Stomach (tissue), 19 donors: ENCODE measurements around the gene ABCD2. TPM values are rescaled to one million over a fixed set of nuclear protein-coding genes. Genes with fewer than 3 reads are reported as not detected.

Source experiments
- DNase-seq, 2 donors: peaks; one replicate each; pipeline versions ENCODE4 v3.0.0 to v3.0.0-alpha.2; 2013 to 2019
- H3K27ac ChIP-seq, 5 donors: fragments of 200-600 bp in 4 of 5; sonication (generic) in 4 of 5; one replicate each; pipeline ENCODE4 v1.5.1; 2013 to 2019; ENCODE audit warnings: mild to moderate bottlenecking in 1 of 5, moderate library complexity in 1 of 5
- H3K27me3 ChIP-seq, 3 donors: fragments of 200-600 bp; sonication (generic); one replicate each; pipeline ENCODE4 v1.5.1; 2017 to 2019; ENCODE audit warnings: mixed run types in 1 of 3
- H3K36me3 ChIP-seq, 4 donors: fragments of 200-600 bp; sonication (generic); 1 replicate in 3 of 4; 2 replicates in 1 of 4; pipeline ENCODE4 v1.5.1; 2016 to 2019
- H3K4me1 ChIP-seq, 4 donors: fragments of 200-600 bp; sonication (generic); one replicate each; pipeline ENCODE4 v1.5.1; 2016 to 2019
- H3K4me3 ChIP-seq, 4 donors: fragments of 200-600 bp; sonication (generic) in 3 of 4; one replicate each; pipeline ENCODE4 v1.5.1; 2016 to 2019; ENCODE audit warnings: mild to moderate bottlenecking in 1 of 4
- H3K9me3 ChIP-seq, 4 donors: fragments of 200-600 bp; sonication (generic); one replicate each; pipeline ENCODE4 v1.5.1; 2016 to 2019
- EP300 ChIP-seq: sonication (generic); formaldehyde crosslinking; IDR thresholded peaks from one replicate; pipeline ENCODE4 v1.6.1; 2017; ENCODE audit warnings: antibody characterized with exemption
- POLR2A ChIP-seq, 4 donors: fragments of 450-650 bp; IDR thresholded peaks; one replicate each; pipeline ENCODE4 v1.6.1; 2016; ENCODE audit warnings: antibody characterized with exemption in 4 of 4, control low read depth in 2 of 4, mild to moderate bottlenecking in 1 of 4, moderate library complexity in 1 of 4
- POLR2AphosphoS5 ChIP-seq, 3 donors: sonication (generic); formaldehyde crosslinking; IDR thresholded peaks; one replicate each; pipeline ENCODE4 v1.6.1; 2016; ENCODE audit warnings: antibody characterized with exemption in 3 of 3
- WGBS, 5 donors: extraction: QIAGEN DNeasy Blood & Tissue Kit in 3 of 5; methylation state at CpG; one replicate each; pipeline versions ENCODE4 v1.1.5 to v1.1.7; 2013 to 2018; 5-methylcytosine and 5-hydroxymethylcytosine counted together
- intact Hi-C: fragments of 100-400 bp; cut with DNase I; formaldehyde crosslinking; loops from one replicate; pipeline ENCODE4 v1.15.1; 2023; ENCODE audit warnings: low total_unique reads
- long read RNA-seq, 10 donors: transcript quantifications; one replicate each; lab custom pipeline, GENCODE V29; 2026
- polyA plus RNA-seq, 3 donors: library from polyadenylated mRNA; stranded (reverse); fragments of 200-250 nt; gene quantifications; one replicate each; pipeline ENCODE4 v1.2.3, GENCODE V29; 2013
- total RNA-seq, 5 donors: library from RNA; depleted of rRNA; stranded (reverse); fragments of >200 nt; gene quantifications; one replicate each; pipeline versions ENCODE4 v1.1.0 to v1.2.3, GENCODE V29; 2014 to 2016
- TF ChIP-seq, protein P1 (sequence below), 7 experiments: fragments of 450-650 bp in 4 of 7; fragments of 200-600 bp in 3 of 7; sonication (generic) in 3 of 7; IDR thresholded peaks; one replicate each; pipeline ENCODE4 v1.5.1; 2016 to 2019; ENCODE audit warnings: antibody characterized with exemption in 7 of 7, control low read depth in 2 of 7, mild to moderate bottlenecking in 1 of 7
- donor health status: healthy with polysubstance abuse.
- donor health status: Bipolar disorder and iron deficiency.
- donor health status: healthy.

The ABCD2 gene
- total RNA-seq, result 1 to 10 TPM in 2 of 5 donors, under 1 TPM in 2, not detected in 1; 0.58 to 4.9 (median 0.99) TPM
- polyA plus RNA-seq, result under 1 TPM in 2 of 3 donors, not detected in 1; 0.06 to 0.10 TPM
- long read RNA-seq, donor 1, result 0 reads
- long read RNA-seq, donor 2, result 0 reads
- long read RNA-seq, donor 3, result 0 reads
- long read RNA-seq, donor 4, result 0 reads
- long read RNA-seq, donor 5, result 0 reads
- long read RNA-seq, donor 6, full-length matches to known transcripts, result 1 of 1 reads
- long read RNA-seq, donor 6, partial matches to known transcripts, result 0 of 1 reads
- long read RNA-seq, donor 6, other reads (novel, unspliced or antisense), result 0 of 1 reads
- long read RNA-seq, donor 7, result 0 reads
- long read RNA-seq, donor 8, result 0 reads
- long read RNA-seq, donor 9, result 0 reads
- long read RNA-seq, donor 10, result 0 reads

DNA sequence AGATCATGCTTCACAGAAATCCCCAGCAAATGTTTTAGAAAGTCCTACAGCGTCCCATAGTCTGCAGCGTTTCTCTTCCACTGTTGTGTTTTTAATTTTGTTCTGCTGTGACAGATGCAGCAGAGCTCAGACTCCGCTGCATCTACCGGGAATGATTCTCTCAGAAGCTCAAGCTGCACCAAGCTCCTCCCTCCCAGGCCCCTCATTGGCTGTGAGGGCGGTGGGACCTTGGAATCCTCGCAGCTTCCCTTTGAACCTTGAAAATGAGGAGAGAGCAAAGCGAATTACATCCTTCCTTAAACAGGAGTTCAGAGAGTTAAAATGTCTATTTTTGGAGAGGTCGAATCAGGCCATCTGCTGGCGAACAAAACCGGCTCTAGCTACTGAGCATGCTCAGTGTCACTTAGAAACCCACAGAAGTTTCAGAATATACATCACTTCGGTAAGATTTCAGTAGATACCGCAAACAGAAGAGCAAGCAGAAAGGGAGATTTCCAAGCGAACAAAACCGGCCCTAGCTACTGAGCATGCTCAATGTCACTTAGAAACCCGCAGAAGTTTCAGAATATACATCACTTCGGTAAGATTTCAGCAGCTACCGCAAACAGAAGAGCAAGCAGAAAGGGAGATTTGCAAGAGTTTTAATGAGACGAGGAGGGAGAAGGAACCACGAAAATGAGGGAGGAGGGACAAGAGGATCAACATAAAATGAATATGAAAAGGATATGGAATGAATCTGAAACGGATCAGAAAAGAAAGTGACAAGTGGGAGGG, at the start of gene ABCD2:
TSS of gene ABCD2 (minus strand) at position 144 of the 774 bp plus-strand sequence. CDS start 188 bp downstream, outside the sequence.
- peak; percentile 31 to 89 for DNase-seq
- intact Hi-C loops, result no loop called here
- H3K27ac ChIP-seq, result peak within 1 kb of the TSS in 4 of 5 donors; percentile 71 to 85 (median 72)
- no peaks in the 10 kb centered on the region for H3K36me3 ChIP-seq
- no peaks in the 10 kb centered on the region for H3K9me3 ChIP-seq
- TF ChIP-seq POLR2A (IDR thresholded peaks at IDR 0.05), result no peak
- TF ChIP-seq, protein P1, sequence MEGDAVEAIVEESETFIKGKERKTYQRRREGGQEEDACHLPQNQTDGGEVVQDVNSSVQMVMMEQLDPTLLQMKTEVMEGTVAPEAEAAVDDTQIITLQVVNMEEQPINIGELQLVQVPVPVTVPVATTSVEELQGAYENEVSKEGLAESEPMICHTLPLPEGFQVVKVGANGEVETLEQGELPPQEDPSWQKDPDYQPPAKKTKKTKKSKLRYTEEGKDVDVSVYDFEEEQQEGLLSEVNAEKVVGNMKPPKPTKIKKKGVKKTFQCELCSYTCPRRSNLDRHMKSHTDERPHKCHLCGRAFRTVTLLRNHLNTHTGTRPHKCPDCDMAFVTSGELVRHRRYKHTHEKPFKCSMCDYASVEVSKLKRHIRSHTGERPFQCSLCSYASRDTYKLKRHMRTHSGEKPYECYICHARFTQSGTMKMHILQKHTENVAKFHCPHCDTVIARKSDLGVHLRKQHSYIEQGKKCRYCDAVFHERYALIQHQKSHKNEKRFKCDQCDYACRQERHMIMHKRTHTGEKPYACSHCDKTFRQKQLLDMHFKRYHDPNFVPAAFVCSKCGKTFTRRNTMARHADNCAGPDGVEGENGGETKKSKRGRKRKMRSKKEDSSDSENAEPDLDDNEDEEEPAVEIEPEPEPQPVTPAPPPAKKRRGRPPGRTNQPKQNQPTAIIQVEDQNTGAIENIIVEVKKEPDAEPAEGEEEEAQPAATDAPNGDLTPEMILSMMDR (IDR thresholded peaks at IDR 0.05), result peak in 1 of 7 experiments; percentile 19
- TF ChIP-seq POLR2AphosphoS5 (IDR thresholded peaks at IDR 0.05), result peak in 1 of 3 donors; percentile 9
- no peak for TF ChIP-seq EP300
- WGBS, 5 donors, result 0 to 2% (median 1%) methylated on average over 20 of the region's 20 CpGs
- no peaks in the 10 kb centered on the region for H3K27me3 ChIP-seq
- H3K4me1 ChIP-seq, result peaks cover 0 to 22% (median 11%) of the 10 kb centered on the region in 4 donors
- peak within 1 kb of the TSS; percentile 44 to 52 (median 50) for H3K4me3 ChIP-seq

DNA sequence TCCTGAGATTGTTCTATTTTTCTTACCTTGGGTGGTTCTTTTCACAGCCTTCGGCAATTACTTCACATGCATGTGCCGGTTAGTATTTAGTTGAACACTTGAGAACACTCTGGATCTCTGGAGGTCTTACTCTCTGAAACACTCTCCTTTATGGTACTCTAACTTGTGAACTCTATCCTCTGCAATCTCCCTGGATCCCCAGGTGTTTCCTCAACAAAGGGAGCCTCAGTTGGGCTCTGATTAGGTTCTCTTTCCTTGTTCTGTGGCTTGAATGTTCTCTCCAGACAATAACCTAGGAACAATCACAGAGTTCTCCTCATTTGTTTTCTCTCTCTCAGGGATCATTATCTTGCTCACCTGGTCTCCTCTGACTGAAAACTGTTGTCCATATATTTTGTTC, 40.5 kb upstream of the ABCD2 start:
- no peaks in the 10 kb centered on the region for H3K27me3 ChIP-seq
- WGBS, 5 donors, result 92 to 96% (median 94%) methylated on average over 2 of the region's 2 CpGs
- TF ChIP-seq POLR2A (IDR thresholded peaks at IDR 0.05), result no peak
- TF ChIP-seq, protein P1 (IDR thresholded peaks at IDR 0.05), result no peak
- TF ChIP-seq POLR2AphosphoS5 (IDR thresholded peaks at IDR 0.05), result no peak
- TF ChIP-seq EP300, result no peak

DNA sequence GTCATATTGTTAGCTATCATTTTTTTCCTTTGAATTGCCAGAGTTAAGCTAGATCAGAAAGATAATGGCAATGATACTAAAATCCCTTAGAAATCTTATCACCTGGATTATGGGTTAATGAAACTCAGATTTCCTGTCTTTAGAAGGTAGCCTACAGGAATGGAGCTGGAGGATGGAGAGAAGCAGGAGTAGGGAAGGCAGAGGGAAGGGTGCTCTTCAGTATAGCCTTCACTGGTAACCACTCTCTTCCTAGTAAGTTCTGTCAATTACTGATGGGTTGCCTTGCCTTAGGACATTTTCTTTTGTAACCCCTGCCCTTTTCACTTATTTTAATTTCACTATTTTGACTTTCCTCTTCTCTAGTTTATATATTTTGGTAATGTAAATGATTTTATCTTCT, 27.8 kb upstream of the ABCD2 start:
- Histone ChIP-seq H3K9me3 (no peaks in the 10 kb centered on the region), H3K4me3 (no peak overlapping the region), H3K27me3 (no peaks in the 10 kb centered on the region), H3K4me1 (no peaks in the 10 kb centered on the region), H3K27ac (no peak overlapping the region), H3K36me3 (no peaks in the 10 kb centered on the region)
- intact Hi-C loops, result no loop called here
- no peak for DNase-seq
- TF ChIP-seq POLR2A (IDR thresholded peaks at IDR 0.05) (no peak), EP300 (no peak), POLR2AphosphoS5 (IDR thresholded peaks at IDR 0.05) (no peak)
- TF ChIP-seq, protein P1 (IDR thresholded peaks at IDR 0.05), result no peak

More for the DNA sequence above, 40.5 kb upstream of the ABCD2 start:
- no peak overlapping the region for H3K27ac ChIP-seq
- intact Hi-C loops, result no loop called here
- DNase-seq, result no peak
- no peaks in the 10 kb centered on the region for H3K36me3 ChIP-seq
- H3K4me1 ChIP-seq, result no peaks in the 10 kb centered on the region
- H3K9me3 ChIP-seq, result no peaks in the 10 kb centered on the region
- no peak overlapping the region for H3K4me3 ChIP-seq

DNA sequence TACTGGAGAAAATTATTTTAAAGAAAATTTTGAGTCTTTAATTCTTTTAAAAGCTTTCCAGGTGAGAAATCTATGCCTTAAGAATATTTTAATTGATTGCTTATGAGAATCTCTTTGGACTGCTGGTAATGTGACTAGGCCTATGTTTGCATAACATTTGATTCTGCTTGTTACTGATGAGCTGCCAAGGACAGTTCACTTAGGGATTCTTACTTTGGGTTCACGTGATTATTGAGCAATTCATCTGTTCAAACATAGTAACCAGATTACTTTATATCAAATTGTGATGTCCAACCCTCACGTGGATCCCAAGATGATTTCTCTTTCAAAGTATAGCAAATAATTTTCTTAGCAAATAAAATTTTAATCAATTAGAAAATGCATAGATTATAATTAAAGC, 27.4 kb upstream of the ABCD2 start:
- no peak overlapping the region for H3K27ac ChIP-seq
- H3K4me3 ChIP-seq, result no peak overlapping the region
- no peaks in the 10 kb centered on the region for H3K36me3 ChIP-seq
- no peak for DNase-seq
- TF ChIP-seq, protein P1 (IDR thresholded peaks at IDR 0.05), result no peak
- TF ChIP-seq POLR2AphosphoS5 (IDR thresholded peaks at IDR 0.05) (no peak), POLR2A (IDR thresholded peaks at IDR 0.05) (no peak), EP300 (no peak)
- no peaks in the 10 kb centered on the region for H3K4me1 ChIP-seq
- intact Hi-C loops, result no loop called here
- no peaks in the 10 kb centered on the region for H3K27me3 ChIP-seq
- H3K9me3 ChIP-seq, result no peaks in the 10 kb centered on the region
- WGBS, 5 donors, result 47 to 61% (median 60%) methylated on average over 2 of the region's 2 CpGs
